ENCODE results near the gene APBB2. TPM values are rescaled to one million over a fixed set of nuclear protein-coding genes. Genes with fewer than 3 reads are reported as not detected.
"Not testable (repeated sequence)": the region's sequence is repeated elsewhere in the genome, so short reads cannot be mapped to it uniquely, and the experiment has no call there.

Gene APBB2
- total and polyA plus RNA-seq, 3 experiments from 2014 or later, result 0.86 to 1.1 TPM; not detected in 1

DNA sequence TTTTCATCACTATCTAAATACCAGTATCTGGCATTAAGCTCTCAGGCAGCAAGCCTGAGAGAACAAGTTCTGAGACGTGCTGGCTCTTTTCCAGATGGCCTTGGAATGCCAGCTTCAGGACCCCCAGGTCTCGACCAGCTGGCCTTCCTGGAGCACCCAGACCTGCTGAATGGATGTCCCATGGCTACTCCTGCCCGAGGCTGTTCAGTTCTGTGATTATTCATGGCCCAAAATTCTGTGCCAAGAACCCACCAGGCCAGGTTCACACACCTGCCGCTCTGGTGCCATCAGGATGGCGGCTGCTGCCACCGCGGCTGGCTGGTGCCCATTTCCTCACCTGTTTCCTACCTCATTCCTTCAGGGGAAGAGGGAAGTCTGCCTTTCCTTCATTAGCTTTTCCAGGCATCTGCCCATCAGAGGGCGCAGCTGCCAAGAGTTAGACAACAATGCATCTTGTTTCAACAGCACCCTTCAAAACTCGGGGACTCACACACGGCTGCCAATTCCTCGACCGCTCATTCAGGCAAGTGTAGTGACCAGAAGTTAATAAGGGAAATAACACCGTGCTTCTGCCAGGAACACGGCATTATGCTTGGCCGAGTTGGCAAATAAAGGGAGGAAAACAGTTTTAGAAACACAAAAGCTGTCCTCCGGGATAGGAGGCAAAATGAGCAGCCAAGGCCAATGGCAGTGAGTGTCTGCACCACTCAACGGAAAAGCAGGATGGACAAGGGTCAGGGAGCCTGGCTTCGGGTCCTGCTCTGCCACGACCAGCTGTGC, 290.8 kb downstream of the APBB2 start:
- no peaks in the 10 kb centered on the region for H3K4me1 ChIP-seq (ENCODE audit: insufficient read depth, low read length)
- Mint-ChIP-seq H3K9me3 (no peaks in the 10 kb centered on the region), H3K4me3 (no peak overlapping the region), H3K4me1 (peaks cover 4 to 6% (median 4%) of the 10 kb centered on the region in 3 donors), H3K36me3 (no peaks in the 10 kb centered on the region), H3K27ac (peak overlapping the region in 1 of 8 donors; percentile 65), H3K27me3 (peaks cover 11 to 27% of the 10 kb centered on the region in 2 donors)
- H3K9me3 ChIP-seq (ENCODE audit: low read length), result no peaks in the 10 kb centered on the region
- no peaks in the 10 kb centered on the region for H3K36me3 ChIP-seq (ENCODE audit: insufficient read depth, low read length)
- H3K27ac ChIP-seq (ENCODE audit: low read depth, low read length), result no peak overlapping the region
- CTCF ChIA-PET, result interaction anchor here (1.1 to 1.7 kb wide), 2 partner anchors 12 to 13 kb away, joined by 3 to 4 read pairs; no protein-coding TSS in a partner anchor
- no peak overlapping the region for H3K4me3 ChIP-seq (ENCODE audit: low read length)
- POLR2A ChIA-PET, result no interaction called here
- DNase-seq, result no peak
- H3K27me3 ChIP-seq (ENCODE audit: insufficient read depth, low read length, poor library complexity, severe bottlenecking), result peaks cover 5% of the 10 kb centered on the region

DNA sequence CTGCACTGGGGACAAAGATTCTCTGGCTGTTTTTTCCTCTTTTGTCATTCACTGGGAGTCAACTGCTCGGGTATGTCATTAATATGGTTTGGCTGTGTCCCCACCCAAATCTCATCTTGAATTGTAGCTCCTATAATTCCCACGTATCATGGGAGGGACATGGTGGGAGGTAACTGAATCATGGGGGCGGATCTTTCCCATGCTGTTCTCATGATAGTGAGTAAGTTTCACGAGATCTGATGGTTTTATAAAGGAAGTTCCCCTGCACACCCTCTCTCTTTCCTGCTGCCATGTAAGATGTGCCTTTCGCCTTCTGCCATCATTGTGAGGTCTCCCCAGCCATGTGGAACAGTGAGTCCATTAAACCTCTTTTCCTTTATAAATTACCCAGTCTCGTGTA, 294.4 kb downstream of the APBB2 start:
- CTCF ChIA-PET; H3K9me3 ChIP-seq (ENCODE audit: low read length); H3K27ac Mint-ChIP-seq; H3K4me3 ChIP-seq (ENCODE audit: low read length); H3K27me3 ChIP-seq (ENCODE audit: insufficient read depth, low read length, poor library complexity, severe bottlenecking); H3K36me3 Mint-ChIP-seq; H3K27me3 Mint-ChIP-seq; H3K4me3 Mint-ChIP-seq; H3K36me3 ChIP-seq (ENCODE audit: insufficient read depth, low read length); H3K4me1 ChIP-seq (ENCODE audit: insufficient read depth, low read length); DNase-seq; POLR2A ChIA-PET; H3K27ac ChIP-seq (ENCODE audit: low read depth, low read length); H3K9me3 Mint-ChIP-seq; H3K4me1 Mint-ChIP-seq: not testable (repeated sequence)

DNA sequence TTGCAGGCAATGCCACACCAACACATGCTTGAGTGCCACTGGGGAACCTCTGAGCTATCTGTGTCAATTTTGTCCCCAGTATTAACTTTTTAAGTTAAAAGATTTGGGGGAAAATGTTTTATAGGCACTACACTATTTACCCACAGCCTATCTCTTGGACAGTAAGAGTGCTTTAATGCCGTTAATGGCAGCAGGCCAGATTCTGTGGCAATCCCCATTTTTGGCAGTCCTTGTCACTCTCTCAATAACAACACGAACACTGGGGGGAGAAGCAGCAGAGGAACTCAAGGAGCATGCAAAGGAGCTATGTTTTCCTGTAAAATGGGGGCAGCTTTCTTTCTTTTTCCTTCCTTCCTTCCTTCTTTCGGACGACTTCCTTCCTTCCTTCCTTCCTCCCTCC, 296.0 kb downstream of the APBB2 start:
- no peaks in the 10 kb centered on the region for H3K9me3 ChIP-seq (ENCODE audit: low read length)
- no peaks in the 10 kb centered on the region for H3K27me3 ChIP-seq (ENCODE audit: insufficient read depth, low read length, poor library complexity, severe bottlenecking)
- no peaks in the 10 kb centered on the region for H3K4me1 ChIP-seq (ENCODE audit: insufficient read depth, low read length)
- POLR2A ChIA-PET, result no interaction called here
- peaks cover 0 to 6% (median 0%) of the 10 kb centered on the region in 5 donors for H3K9me3 Mint-ChIP-seq
- no peak for DNase-seq
- H3K36me3 Mint-ChIP-seq, result no peaks in the 10 kb centered on the region
- H3K4me3 ChIP-seq (ENCODE audit: low read length), result no peak overlapping the region
- H3K4me3 Mint-ChIP-seq, result no peak overlapping the region
- H3K27me3 Mint-ChIP-seq, result peaks cover 1 to 5% of the 10 kb centered on the region in 2 donors
- no peak overlapping the region for H3K27ac Mint-ChIP-seq
- CTCF ChIA-PET, result interaction anchor here (1.9 to 2.1 kb wide), 2 partner anchors 10 kb away, joined by 4 to 7 read pairs; no protein-coding TSS in a partner anchor
- no peaks in the 10 kb centered on the region for H3K36me3 ChIP-seq (ENCODE audit: insufficient read depth, low read length)
- H3K4me1 Mint-ChIP-seq, result no peaks in the 10 kb centered on the region
- H3K27ac ChIP-seq (ENCODE audit: low read depth, low read length), result no peak overlapping the region

DNA sequence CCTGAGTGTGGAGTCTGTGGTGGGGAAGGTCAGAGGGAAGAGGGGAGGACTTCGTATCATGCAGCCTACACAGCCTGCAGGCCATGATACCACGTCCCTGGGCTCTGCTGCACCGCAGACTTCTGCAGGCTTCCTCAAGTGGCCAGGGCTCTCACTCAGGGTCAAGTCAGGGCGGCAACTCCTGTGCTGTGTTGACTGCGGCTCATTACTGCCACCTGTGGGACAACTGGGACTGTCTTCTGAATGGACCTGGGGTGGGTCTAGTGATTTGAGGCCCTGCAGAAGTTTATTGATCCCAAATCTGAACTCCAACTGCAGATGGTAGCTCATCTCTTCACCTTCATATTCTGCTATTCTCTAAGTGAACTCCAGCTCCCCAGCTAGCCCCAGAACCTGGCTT, 297.5 kb downstream of the APBB2 start:
- Mint-ChIP-seq H3K4me1 (no peaks in the 10 kb centered on the region), H3K9me3 (peaks cover 0 to 6% (median 0%) of the 10 kb centered on the region in 5 donors), H3K4me3 (no peak overlapping the region), H3K36me3 (no peaks in the 10 kb centered on the region), H3K27me3 (peaks cover 3 to 9% of the 10 kb centered on the region in 2 donors), H3K27ac (no peak overlapping the region)
- Histone ChIP-seq H3K27me3 (ENCODE audit: insufficient read depth, low read length, poor library complexity, severe bottlenecking) (no peaks in the 10 kb centered on the region), H3K27ac (ENCODE audit: low read depth, low read length) (no peak overlapping the region), H3K36me3 (ENCODE audit: insufficient read depth, low read length) (no peaks in the 10 kb centered on the region), H3K4me1 (ENCODE audit: insufficient read depth, low read length) (no peaks in the 10 kb centered on the region), H3K9me3 (ENCODE audit: low read length) (no peaks in the 10 kb centered on the region), H3K4me3 (ENCODE audit: low read length) (no peak overlapping the region)
- no peak for DNase-seq
- POLR2A ChIA-PET, result no interaction called here
- CTCF ChIA-PET, result interaction anchor here (1.1 to 2.1 kb wide), 3 partner anchors 9 to 12 kb away, joined by 3 to 7 read pairs (median 4); no protein-coding TSS in a partner anchor

DNA sequence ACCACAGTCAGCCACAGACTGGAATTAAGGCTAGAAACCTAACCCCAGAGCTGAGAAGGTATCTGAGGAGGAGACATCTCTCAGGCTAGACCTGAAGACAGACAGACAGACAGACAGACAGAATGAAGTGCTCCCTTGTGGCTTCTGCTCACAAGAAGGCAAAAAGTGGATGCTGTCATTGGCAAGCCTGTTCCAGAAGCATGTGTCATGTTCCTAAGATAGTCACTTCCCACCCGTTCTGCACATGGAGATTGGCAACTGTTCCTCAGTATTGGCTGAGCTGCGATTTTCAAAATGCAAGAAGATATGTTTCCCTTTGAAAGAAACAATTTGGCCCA, 298.2 kb downstream of the APBB2 start:
- Histone ChIP-seq H3K4me3 (ENCODE audit: low read length) (no peak overlapping the region), H3K27me3 (ENCODE audit: insufficient read depth, low read length, poor library complexity, severe bottlenecking) (no peaks in the 10 kb centered on the region), H3K36me3 (ENCODE audit: insufficient read depth, low read length) (no peaks in the 10 kb centered on the region), H3K27ac (ENCODE audit: low read depth, low read length) (no peak overlapping the region), H3K9me3 (ENCODE audit: low read length) (no peaks in the 10 kb centered on the region), H3K4me1 (ENCODE audit: insufficient read depth, low read length) (no peaks in the 10 kb centered on the region)
- Mint-ChIP-seq H3K27me3 (peaks cover 3 to 9% of the 10 kb centered on the region in 2 donors), H3K4me3 (no peak overlapping the region), H3K36me3 (no peaks in the 10 kb centered on the region), H3K4me1 (no peaks in the 10 kb centered on the region), H3K27ac (no peak overlapping the region), H3K9me3 (peaks cover 0 to 6% (median 0%) of the 10 kb centered on the region in 5 donors)
- CTCF ChIA-PET, result no interaction called here
- POLR2A ChIA-PET, result no interaction called here
- DNase-seq, result no peak

DNA sequence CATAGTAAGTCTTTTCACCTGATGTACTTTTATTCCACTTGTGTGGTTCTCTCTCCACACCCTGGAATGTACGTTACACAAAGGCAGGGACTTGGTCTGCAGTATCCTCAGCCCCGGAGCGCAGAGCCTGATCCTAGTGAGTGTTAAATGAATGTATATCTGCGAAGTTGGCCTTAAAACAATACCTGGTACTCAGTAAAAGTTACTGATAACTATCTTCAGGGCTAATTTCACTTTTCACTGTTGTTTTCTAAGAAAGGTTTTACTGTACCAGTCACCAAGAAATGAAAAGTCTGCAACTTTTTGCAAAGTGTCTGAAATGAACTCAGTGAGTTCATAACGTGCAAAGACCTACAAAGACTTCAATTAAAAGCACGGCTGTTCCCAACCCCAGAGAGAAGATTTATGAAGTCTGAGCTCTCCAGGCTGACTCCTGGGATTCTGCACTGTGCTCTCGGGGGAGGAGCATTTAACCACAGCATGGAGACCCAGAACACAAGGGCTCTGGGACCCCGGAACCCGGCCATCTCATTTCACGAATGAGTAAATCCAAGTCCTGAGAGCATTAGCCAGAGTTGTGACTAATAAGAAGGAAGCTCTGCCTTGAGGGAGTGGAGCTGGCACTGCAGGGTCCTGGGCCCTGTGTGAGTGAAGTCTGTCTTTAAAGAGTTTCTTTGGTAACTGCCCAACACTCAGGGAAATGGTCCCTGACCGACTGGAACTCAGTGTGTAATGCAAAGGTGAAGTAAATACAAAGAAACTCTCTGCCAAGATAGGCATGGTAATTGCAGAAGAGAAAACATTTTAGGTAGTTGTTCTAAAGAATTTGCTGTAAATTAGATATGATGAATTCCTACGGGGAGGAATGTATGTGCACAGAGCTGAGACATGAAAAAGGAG, 298.8 kb downstream of the APBB2 start:
- H3K4me3 ChIP-seq (ENCODE audit: low read length), result no peak overlapping the region
- CTCF ChIA-PET, result no interaction called here
- no peak for DNase-seq

DNA sequence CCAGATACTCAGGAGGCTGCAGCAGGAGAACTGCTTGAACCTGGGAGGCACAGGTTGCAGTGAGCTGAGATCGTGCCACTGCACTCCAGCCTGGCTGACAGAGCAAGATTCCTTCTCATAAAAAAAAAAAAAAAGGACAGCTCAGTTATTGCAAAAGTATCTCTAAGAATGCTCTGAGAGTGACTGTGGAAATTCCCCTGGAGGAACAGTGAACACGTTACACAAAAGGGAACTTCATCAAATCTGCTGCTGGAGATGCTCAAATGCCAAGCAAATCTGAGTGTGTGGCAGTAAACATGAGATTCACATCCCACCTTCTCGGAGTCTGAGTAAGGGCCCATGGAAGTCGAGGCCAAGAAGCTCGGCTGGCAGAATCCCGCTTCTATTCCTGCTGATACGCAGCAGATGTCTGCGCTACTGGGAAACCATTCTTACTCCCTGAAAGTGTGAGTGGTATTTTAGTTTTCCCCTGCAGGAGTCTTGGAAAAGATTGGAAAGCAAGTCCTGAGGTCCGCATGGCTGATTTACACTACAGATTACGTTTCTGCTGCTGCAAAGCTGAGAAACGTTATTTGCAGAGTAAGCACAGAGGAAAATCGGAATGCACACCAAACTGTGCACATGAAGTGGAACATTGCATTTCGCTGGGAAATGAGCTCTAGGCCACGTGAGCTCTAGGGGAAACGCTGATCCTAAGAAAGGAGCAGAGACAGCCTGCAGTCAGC, 301.7 kb downstream of the APBB2 start:
- H3K36me3 Mint-ChIP-seq, result no peaks in the 10 kb centered on the region
- no peak overlapping the region for H3K27ac ChIP-seq (ENCODE audit: low read depth, low read length)
- no peak overlapping the region for H3K4me3 Mint-ChIP-seq
- H3K9me3 ChIP-seq (ENCODE audit: low read length), result no peaks in the 10 kb centered on the region
- H3K4me3 ChIP-seq (ENCODE audit: low read length), result no peak overlapping the region
- H3K36me3 ChIP-seq (ENCODE audit: insufficient read depth, low read length), result no peaks in the 10 kb centered on the region
- CTCF ChIA-PET, result interaction anchor here (0.9 to 2.2 kb wide), 2 partner anchors 16 to 37 kb away, joined by 3 to 11 read pairs; no protein-coding TSS in a partner anchor
- H3K4me1 Mint-ChIP-seq, result peaks cover 6 to 13% (median 13%) of the 10 kb centered on the region in 3 donors
- peaks cover 3 to 17% of the 10 kb centered on the region in 2 donors for H3K27me3 Mint-ChIP-seq
- no peaks in the 10 kb centered on the region for H3K4me1 ChIP-seq (ENCODE audit: insufficient read depth, low read length)
- no peaks in the 10 kb centered on the region for H3K27me3 ChIP-seq (ENCODE audit: insufficient read depth, low read length, poor library complexity, severe bottlenecking)
- POLR2A ChIA-PET, result no interaction called here
- H3K9me3 Mint-ChIP-seq, result peaks cover 0 to 6% (median 0%) of the 10 kb centered on the region in 5 donors
- DNase-seq, result no peak
- H3K27ac Mint-ChIP-seq, result peak overlapping the region in 1 of 8 donors; percentile 21

More for the DNA sequence above, 298.8 kb downstream of the APBB2 start:
- Histone ChIP-seq H3K9me3 (ENCODE audit: low read length) (no peaks in the 10 kb centered on the region), H3K27ac (ENCODE audit: low read depth, low read length) (no peak overlapping the region), H3K4me1 (ENCODE audit: insufficient read depth, low read length) (no peaks in the 10 kb centered on the region), H3K36me3 (ENCODE audit: insufficient read depth, low read length) (no peaks in the 10 kb centered on the region), H3K27me3 (ENCODE audit: insufficient read depth, low read length, poor library complexity, severe bottlenecking) (no peaks in the 10 kb centered on the region)
- POLR2A ChIA-PET, result no interaction called here
- H3K27me3 Mint-ChIP-seq, result peaks cover 3 to 9% of the 10 kb centered on the region in 2 donors
- no peak overlapping the region for H3K4me3 Mint-ChIP-seq
- no peak overlapping the region for H3K27ac Mint-ChIP-seq
- no peaks in the 10 kb centered on the region for H3K4me1 Mint-ChIP-seq
- peaks cover 0 to 6% (median 0%) of the 10 kb centered on the region in 5 donors for H3K9me3 Mint-ChIP-seq
- H3K36me3 Mint-ChIP-seq, result no peaks in the 10 kb centered on the region
